Left lung (tissue), 10 donors: ENCODE data around the gene SLC35E2B. TPM values are rescaled to one million over a fixed set of nuclear protein-coding genes. Genes with fewer than 3 reads are reported as not detected.
"Not testable (repeated sequence)": the region's sequence is repeated elsewhere in the genome, so short reads cannot be mapped to it uniquely, and the experiment has no call there.

Source experiments
- ATAC-seq: fragments of 200-7000 bp; cut with Tn5 transposase; one replicate; pipeline ENCODE4 v1.9.1; 2020; ENCODE audit warnings: moderate library complexity
- DNase-seq, 4 donors: peaks; one replicate each; pipeline ENCODE4 v3.0.0-alpha.2; 2013 to 2020
- H3K27ac ChIP-seq, 2 donors: fragments of 200-600 bp; sonication (generic) in 1 of 2; one replicate each; pipeline versions ENCODE4 v1.5.0 to v1.8.0; 2020 to 2021
- H3K27me3 ChIP-seq, 2 donors: fragments of 200-600 bp; sonication (generic) in 1 of 2; one replicate each; pipeline versions ENCODE4 v1.5.0 to v1.8.0; 2020 to 2021
- H3K36me3 ChIP-seq, 2 donors: fragments of 200-600 bp; sonication (generic) in 1 of 2; one replicate each; pipeline versions ENCODE4 v1.5.0 to v1.8.0; 2020 to 2021
- H3K4me1 ChIP-seq, 2 donors: fragments of 200-600 bp; one replicate each; pipeline ENCODE4 v1.8.0; 2021
- H3K4me3 ChIP-seq, 2 donors: fragments of 200-600 bp; sonication (generic) in 1 of 2; one replicate each; pipeline versions ENCODE4 v1.5.0 to v1.8.0; 2020 to 2021; ENCODE audit warnings: mild to moderate bottlenecking in 1 of 2
- H3K9me3 ChIP-seq, 2 donors: fragments of 200-600 bp; sonication (generic) in 1 of 2; one replicate each; pipeline versions ENCODE4 v1.5.0 to v1.8.0; 2020 to 2021
- intact Hi-C, 2 donors: fragments of 100-400 bp; cut with DNase I; formaldehyde crosslinking; loops; one replicate each; pipeline versions ENCODE4 v1.11.2 to v1.14.2; 2022
- polyA plus RNA-seq, 6 donors: library from polyadenylated mRNA; unstranded; fragments of 120-200 nt; gene quantifications; one replicate each; pipeline ENCODE4 v1.2.1, GENCODE V29; 2013; ENCODE audit not compliant: insufficient read length in 6 of 6
- total RNA-seq, 2 donors: library from RNA; stranded (reverse); fragmentation: NEBNext Ultra II Directional; extraction: Animal tissue kit (Norgen Biotek cat#: 25700); gene quantifications; one replicate each; pipeline ENCODE4 v1.2.1, GENCODE V29; 2021
- TF ChIP-seq, protein P1 (sequence below), 2 donors: fragments of 200-600 bp; sonication (generic) in 1 of 2; IDR thresholded peaks; one replicate each; pipeline versions ENCODE4 v1.5.0 to v1.8.0; 2021; ENCODE audit warnings: antibody characterized with exemption in 2 of 2
- donor health status: DM: no; HTN: yes; CAD: no.
- donor health status: DM: no; HTN: no; CAD: no.

SLC35E2B gene
- total and polyA plus RNA-seq, 8 donors: 45.7 to 109 (median 88.0) TPM

DNA sequence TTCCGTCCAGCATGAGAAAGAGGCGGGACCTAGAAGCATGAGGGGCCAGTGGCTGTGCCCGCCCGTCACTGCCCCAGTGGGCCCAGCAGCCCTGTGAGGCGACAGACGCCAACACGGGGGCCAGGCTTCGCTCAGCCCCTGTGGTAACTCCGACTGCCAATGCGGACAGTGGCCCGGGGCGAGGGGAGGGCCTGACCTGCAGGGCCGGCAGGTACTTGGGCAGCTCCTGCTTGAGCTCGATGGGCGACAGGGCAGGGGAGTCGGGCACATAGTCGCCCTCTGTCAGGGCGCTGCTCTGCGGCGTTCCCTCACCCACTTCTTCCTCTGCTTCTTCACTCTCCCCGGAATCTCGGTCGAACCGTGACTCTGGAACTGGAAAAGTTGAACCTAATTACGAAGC, 52.5 kb downstream of the SLC35E2B start:
- H3K4me3 ChIP-seq, H3K4me1 ChIP-seq, intact Hi-C loops, H3K27ac ChIP-seq, H3K27me3 ChIP-seq, H3K9me3 ChIP-seq, ATAC-seq: not testable (repeated sequence)
- peak in 2 of 4 donors; percentile 16 to 58 for DNase-seq
- peaks cover 0 to 50% of the 10 kb centered on the region in 2 donors for H3K36me3 ChIP-seq

DNA sequence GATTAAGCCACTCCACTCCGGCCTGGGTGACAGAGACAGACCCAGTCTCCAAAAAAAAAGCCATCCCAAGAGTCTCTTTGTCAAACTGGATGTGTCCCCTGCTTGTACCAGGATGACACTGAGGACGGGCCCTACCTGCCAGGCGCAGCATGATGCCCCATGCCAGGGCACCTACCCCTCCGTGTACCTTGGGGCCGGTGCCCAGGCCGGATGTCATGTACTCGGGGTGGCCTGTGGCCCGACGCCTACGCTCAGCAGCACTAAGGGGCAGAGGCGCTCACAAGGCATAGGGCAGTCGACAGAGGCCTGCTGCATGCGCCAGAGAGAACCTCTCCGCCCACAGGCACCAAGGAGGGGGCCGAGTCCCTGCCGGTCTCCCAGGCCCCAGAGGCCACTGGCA, 53.2 kb downstream of the SLC35E2B start:
- H3K27me3 ChIP-seq, H3K27ac ChIP-seq, H3K9me3 ChIP-seq, ATAC-seq, H3K4me3 ChIP-seq, intact Hi-C loops, H3K4me1 ChIP-seq: not testable (repeated sequence)
- DNase-seq: peak in 1 of 4 donors; percentile 33
- peaks cover 0 to 50% of the 10 kb centered on the region in 2 donors for H3K36me3 ChIP-seq

GRCh38 chr1:1638528-1638927, 54.1 kb downstream of the SLC35E2B start:
- H3K9me3 ChIP-seq, H3K4me1 ChIP-seq, H3K27me3 ChIP-seq, ATAC-seq, H3K4me3 ChIP-seq, H3K27ac ChIP-seq, intact Hi-C loops: not testable (repeated sequence)
- peak in 1 of 4 donors; percentile 73 for DNase-seq
- peaks cover 0 to 50% of the 10 kb centered on the region in 2 donors for H3K36me3 ChIP-seq

DNA sequence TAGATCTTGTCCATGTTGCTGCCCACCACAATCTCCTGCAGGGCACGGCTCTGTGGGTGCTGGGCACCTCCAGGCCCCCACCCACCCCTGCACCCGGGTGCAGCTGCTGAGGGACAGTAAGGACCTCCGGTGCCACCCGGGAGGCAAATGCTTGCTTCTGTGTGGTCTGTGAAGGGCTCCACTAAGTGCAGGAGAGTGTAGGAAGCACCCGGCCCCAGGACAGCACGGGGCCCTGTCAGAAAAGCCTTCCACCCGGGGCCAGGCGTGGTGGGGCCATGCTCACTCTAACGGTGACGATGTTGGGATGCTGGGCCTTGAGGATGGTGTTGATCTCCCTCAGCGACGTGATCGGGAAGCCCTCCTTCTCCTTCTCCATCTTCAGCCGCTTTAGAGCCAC, 55.1 kb downstream of the SLC35E2B start:
- intact Hi-C loops, H3K9me3 ChIP-seq, H3K27me3 ChIP-seq, H3K4me1 ChIP-seq, H3K4me3 ChIP-seq, H3K27ac ChIP-seq, ATAC-seq: not testable (repeated sequence)
- H3K36me3 ChIP-seq: peaks cover 0 to 50% of the 10 kb centered on the region in 2 donors
- peak in 2 of 4 donors; percentile 6 to 45 for DNase-seq

DNA sequence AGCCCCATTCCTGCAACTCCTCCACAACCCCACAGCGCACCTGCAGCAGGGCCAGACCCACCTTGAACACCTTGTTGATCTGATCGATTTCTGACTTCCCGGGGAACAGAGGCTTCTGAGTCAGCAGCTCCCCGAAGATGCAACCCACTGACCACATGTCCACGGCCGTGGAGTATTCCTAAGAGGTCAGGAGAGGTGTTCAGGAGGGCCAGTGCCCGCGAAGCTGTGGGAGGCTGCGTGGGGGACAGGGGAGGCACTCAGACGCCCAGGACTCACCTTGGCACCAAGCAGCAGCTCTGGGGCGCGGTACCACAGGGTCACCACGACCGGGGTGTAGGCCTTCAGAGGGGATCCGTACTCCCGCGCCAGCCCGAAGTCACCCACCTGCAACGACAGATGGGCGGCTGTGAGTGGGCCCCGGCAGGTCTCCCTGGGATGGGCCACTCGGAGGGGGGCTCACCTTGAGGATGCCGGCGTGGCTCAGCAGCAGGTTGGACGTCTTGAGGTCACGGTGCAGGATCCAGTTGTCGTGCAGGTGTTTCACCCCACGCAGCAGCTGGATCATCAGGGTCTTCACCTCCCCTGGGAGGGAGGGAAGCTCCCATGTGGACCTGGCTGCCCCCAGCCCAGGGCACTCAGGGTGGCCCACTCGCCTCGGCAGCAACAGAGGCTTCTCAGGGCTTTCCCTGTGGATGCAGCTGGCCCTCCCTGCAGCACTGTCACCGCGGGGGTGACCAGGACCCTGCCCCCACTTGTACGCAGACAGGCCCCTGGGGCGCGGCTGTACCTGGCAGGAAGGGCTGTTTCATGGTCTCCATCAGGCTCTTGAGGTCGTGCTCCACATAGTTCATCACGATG, 55.7 kb downstream of the SLC35E2B start:
- peak in 2 of 4 donors; percentile 25 to 77 for DNase-seq
- not testable (repeated sequence) for ATAC-seq

GRCh38 chr1:1634613-1635012, 58.0 kb downstream of the SLC35E2B start:
- H3K27me3 ChIP-seq: peaks cover 9 to 27% of the 10 kb centered on the region in 2 donors
- ATAC-seq, H3K27ac ChIP-seq, H3K4me3 ChIP-seq, H3K9me3 ChIP-seq, intact Hi-C loops: not testable (repeated sequence)
- peaks cover 3 to 18% of the 10 kb centered on the region in 2 donors for H3K4me1 ChIP-seq
- H3K36me3 ChIP-seq: peaks cover 0 to 34% of the 10 kb centered on the region in 2 donors
- DNase-seq: peak in 2 of 4 donors; percentile 15 to 73

More for the DNA sequence above, 55.7 kb downstream of the SLC35E2B start:
- H3K27me3 ChIP-seq, intact Hi-C loops, H3K27ac ChIP-seq, H3K4me3 ChIP-seq, H3K9me3 ChIP-seq, H3K4me1 ChIP-seq: not testable (repeated sequence)
- H3K36me3 ChIP-seq: peaks cover 0 to 50% of the 10 kb centered on the region in 2 donors

DNA sequence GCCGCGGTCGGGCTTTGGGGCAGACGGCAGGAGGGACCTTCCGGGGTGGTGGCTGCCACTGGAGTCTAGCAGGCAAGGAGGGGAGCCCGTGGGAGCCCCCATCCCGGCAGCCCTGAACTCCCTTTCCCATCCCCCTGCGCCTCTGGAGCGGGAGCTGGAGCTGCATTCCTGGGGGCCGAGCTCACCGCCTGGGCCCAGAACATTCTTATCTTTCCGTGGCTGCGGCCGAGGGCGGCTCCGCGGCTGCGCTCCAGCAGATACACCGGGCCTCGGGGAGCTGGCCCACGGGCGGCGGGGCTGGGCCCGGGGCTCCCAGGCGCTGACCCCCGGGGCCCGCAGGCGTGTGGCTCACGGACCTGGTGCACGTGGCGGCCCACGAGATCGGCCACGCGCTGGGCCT, 59.2 kb downstream of the SLC35E2B start:
- H3K27ac ChIP-seq, H3K9me3 ChIP-seq, H3K4me3 ChIP-seq, DNase-seq, intact Hi-C loops: not testable (repeated sequence)
- Histone ChIP-seq H3K4me1 (peaks cover 3 to 24% of the 10 kb centered on the region in 2 donors), H3K27me3 (peaks cover 9 to 39% of the 10 kb centered on the region in 2 donors), H3K36me3 (peaks cover 0 to 32% of the 10 kb centered on the region in 2 donors)
- peak; percentile 6 for ATAC-seq

GRCh38 chr1:1631782-1632420, 60.7 kb downstream of the SLC35E2B start, which contains the start of gene MMP23B:
TSS of gene MMP23B (plus strand) at chr1:1632173. CDS start at chr1:1632219, 46 bp downstream.
- peak within 1 kb of the TSS; percentile 24 to 25 for H3K4me3 ChIP-seq
- H3K36me3 ChIP-seq: peaks cover 0 to 27% of the 10 kb centered on the region in 2 donors
- peak; percentile 14 for ATAC-seq
- intact Hi-C loops: no loop called here
- peak within 1 kb of the TSS; percentile 61 to 86 for H3K27ac ChIP-seq
- DNase-seq: peak in 3 of 4 donors; percentile 78 to 90 (median 79)
- no peaks in the 10 kb centered on the region for H3K9me3 ChIP-seq
- TF ChIP-seq, protein P1, sequence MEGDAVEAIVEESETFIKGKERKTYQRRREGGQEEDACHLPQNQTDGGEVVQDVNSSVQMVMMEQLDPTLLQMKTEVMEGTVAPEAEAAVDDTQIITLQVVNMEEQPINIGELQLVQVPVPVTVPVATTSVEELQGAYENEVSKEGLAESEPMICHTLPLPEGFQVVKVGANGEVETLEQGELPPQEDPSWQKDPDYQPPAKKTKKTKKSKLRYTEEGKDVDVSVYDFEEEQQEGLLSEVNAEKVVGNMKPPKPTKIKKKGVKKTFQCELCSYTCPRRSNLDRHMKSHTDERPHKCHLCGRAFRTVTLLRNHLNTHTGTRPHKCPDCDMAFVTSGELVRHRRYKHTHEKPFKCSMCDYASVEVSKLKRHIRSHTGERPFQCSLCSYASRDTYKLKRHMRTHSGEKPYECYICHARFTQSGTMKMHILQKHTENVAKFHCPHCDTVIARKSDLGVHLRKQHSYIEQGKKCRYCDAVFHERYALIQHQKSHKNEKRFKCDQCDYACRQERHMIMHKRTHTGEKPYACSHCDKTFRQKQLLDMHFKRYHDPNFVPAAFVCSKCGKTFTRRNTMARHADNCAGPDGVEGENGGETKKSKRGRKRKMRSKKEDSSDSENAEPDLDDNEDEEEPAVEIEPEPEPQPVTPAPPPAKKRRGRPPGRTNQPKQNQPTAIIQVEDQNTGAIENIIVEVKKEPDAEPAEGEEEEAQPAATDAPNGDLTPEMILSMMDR (IDR thresholded peaks at IDR 0.05): no peak
- peaks cover 3 to 24% of the 10 kb centered on the region in 2 donors for H3K4me1 ChIP-seq
- H3K27me3 ChIP-seq: peaks cover 9 to 40% of the 10 kb centered on the region in 2 donors
